T-helper 9 cell (primary cell): ENCODE measurements around the gene AKAP6.

Source experiments
- DNase-seq: peaks from one replicate; pipeline ENCODE4 v3.0.0-alpha.2; 2020

AKAP6 gene

DNA sequence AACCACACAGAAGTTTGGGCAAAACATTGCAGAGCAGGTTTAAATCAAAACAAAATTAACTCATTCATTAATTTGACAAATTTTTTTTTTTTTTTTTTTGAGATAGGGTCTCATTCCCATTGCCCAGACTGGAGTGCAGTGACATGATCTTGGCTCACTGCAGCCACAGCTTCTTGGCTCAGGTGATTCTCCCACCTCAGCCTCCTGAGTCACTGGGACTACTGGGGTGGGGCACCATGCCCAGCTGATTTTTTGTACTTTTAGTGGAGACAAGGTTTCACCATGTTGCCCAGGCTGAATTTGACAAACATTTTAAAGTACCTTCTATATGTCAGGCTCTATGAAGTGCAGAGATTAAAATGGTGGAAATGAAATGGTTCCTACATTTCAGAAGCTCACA, 352.5 kb downstream of the AKAP6 start:
- no peak for DNase-seq

DNA sequence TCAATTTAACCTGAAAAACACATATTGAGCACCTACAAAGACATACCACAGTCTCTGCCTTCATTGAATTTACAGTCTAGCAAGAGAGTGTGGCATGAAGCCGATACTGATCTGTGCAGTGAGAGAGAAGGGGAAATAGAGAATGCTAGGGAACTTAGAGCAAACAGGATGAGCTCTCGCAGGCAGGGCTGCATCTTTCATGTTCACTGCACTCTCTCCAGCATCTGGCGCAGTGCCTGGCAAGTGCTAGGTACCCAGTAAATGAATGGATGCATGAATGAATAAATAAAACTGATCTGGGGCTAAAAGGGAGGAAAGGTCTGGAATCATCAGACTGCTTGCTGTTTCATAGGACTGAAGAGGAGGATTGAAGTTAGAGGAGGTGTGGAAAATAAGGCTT, 353.1 kb downstream of the AKAP6 start:
- DNase-seq: no peak

DNA sequence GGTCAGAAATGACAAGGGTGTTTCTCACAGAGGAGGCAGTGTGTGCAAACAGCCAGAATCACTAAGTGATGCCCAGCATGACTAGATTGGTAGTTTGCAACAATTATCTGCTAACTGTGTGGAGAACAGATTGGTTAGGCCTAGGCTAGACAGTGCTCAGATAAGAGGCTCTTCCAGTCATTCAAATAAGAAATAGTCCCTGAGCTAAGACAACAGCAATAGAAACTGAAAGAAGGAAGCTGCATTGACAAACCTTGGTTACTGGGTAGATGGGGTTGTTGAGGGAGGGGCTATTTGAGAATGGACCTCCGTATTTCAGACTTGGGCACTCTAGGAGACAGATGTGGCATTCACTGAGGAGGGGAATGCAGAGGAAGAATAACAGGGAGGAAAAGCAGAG, 354.6 kb downstream of the AKAP6 start:
- no peak for DNase-seq

DNA sequence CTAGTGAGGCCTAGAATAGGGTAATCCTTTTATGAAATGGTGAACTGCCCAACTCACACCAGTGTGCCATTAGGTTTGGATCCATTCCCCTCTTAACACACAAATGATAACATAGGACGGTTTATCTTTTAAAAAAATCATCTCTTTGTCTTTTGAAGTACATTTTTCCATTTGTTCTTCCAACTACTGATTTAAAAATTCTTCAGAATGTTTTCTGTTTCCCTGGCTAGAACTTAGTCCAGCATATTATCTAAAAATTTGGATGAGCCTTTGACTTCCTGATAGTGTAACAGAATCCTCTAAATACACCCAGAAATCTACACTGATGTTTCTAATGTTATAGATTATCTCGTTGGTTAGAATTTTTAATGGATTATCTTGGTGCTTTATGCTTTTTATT, 359.8 kb downstream of the AKAP6 start:
- DNase-seq: no peak

DNA sequence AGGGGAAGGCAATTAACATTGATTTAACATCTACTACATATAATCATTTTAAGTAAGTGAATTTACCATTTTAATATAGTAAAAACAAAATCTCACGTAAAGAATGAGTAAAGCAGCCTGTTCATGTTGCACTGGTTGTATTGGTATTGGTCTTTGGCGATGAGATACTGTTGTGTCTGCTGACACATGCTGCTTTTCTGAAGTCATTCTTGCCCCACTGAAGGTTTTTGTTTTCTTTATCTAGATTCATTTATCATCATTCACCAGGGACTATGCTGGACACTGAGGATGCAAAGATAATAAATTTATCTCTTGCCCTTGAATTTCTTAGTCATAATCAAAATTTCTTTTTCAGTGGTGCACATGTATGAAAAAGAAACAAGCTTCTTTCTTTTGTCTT, 363.3 kb downstream of the AKAP6 start:
- no peak for DNase-seq

DNA sequence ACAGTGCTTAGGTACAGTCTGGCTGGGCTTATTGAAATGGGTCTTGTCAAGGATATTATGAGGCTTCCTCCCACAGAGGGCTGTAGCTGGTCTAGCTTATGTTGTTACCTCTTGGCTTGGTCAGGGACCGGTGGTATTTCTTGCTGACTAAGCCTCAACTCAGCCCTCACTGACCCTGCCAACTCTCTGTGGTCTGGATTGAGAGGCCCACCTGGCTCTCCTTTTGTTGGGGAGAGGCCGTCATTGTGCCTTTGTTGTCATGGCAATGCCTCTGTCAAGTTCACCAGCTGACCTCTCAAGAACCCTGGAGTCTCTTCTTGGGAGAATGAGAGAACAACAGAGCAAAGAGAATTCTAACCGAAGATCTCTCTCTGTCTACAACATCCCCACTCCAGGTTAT, 364.0 kb downstream of the AKAP6 start:
- DNase-seq: no peak

DNA sequence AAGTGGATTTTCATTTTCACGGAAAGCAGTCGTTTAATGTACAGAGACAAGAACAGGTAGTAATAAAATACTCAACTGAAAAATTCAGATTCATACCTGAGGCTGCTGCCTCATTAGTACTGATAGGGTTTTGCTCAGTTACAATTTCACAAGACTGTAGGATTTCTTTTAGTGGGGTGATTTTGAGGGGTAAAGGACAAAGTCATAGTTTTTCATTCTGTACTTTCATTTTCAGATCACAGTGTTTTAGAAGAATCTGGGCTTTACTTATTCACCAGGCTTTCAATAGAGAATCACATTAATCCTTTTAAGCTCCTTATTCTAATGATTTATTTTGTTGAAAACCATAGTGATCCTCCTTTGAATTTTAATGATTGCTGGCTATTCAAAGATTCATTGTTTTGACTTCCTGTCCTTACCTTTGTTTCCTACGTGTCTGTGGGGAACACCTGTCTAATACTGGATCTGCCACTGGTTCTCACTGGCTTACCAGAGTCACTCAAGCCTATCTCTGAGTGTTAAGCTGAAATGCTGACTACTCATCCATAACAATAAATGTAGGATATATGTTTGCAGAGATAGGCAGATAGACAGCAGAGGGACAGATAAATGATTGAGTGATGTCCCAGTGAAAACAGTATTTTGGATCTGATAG, 365.8 kb downstream of the AKAP6 start:
- no peak for DNase-seq

DNA sequence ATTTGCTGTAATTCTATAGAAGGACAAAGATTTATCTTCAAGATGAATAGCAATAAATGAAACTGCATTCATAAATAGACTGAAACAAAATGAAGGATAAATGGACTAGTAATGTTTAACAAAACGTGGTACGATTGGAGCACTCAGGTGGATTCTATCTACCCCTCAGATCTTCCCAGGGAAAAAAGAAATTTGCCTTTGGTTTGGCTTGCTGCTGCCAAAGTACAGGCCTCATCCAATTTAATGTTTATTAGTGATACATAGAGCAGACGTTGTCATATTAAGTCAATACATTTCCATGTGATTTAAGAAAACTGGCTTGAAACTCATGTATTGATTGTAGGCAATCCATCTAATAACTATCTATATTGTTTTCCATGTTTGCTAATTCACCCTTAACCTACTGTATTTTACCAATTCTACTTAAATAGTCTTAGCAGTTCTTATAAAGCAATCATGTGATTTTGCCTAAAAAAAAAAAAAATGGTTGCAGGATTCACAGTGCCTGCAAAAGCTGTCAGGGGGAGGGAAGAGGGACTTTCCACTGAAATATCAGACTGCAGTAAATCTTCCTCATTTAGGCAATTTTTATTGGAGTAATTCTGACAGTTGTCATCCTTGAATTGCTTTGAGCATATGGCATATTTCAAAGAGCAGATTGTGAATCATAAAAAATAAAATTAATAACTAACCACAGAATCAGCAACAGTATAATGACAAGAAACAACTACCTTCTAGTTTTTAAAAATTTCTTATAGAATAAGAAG, 367.4 kb downstream of the AKAP6 start:
- DNase-seq: no peak

DNA sequence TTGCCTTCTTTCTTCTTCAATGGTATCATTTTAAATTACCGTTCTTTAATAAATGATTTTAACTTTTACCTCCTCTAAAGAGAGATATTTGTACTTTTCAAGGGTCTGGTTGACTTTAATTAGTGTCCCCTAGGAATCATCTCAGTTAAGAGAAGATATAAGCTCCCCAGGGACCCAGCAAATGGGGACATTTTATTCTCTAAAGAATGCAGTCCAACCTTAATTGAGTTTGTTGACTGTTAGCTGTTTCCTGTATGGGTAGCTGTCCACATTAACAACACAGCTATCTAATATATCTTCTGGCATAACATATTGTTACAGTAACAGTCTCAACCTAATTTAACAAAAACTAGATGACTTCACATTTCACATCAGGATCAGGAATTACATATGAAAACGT, 368.0 kb downstream of the AKAP6 start:
- no peak for DNase-seq

DNA sequence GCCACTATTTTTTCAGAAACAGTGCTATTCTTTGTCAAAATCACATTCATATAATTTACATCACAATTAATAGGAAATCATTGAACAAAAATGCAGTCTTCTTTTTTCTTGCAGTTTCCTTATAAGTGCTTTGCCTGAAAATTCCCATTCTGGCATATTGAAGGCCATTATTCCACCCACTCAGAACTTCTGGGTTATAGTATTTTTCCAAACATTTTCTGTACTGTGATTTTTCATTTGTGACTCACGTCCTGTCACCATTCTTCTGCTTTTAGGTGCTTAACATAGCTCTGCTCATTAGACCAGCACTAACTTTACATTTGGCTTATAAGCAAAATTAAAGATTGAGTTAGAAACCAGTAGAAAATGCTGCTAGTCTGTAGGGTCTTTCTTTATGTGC, 368.6 kb downstream of the AKAP6 start:
- DNase-seq: no peak

DNA sequence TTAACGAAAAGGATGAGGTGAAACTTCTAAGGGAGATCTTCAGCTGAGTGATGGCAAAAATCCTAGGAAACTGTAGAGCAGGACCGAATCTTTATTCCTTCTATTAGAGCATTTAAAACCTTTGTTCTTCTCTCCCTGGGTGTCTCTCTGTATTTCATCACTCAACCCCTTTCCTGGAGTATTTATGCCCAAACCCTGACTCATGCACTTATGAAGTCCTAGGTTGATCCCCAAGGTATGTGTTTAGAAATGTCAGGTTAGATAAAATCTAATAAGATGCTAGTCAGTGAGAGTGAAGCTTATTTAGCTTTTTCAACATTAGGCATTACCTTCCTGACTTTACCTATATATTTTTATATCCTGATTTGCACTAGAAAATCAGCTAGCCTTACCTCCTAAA, 369.7 kb downstream of the AKAP6 start:
- no peak for DNase-seq

DNA sequence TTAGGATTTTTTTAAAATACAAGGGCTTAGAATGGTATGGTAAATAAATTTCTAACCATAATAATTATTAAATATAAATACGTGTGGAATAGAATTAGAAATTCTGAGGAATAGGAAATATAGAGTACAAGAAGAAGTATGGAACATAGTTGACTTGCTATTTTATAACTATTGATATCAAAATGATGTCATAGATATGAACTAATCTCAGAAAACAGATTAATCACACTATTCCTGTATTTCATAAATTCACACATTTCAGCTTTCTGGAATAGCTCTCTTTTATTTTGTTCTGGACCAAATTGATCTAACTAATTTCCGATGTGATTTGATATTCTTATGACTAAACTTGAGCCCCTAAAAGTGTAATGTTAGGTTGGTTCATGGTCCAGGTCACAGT, 372.4 kb downstream of the AKAP6 start:
- no peak for DNase-seq

DNA sequence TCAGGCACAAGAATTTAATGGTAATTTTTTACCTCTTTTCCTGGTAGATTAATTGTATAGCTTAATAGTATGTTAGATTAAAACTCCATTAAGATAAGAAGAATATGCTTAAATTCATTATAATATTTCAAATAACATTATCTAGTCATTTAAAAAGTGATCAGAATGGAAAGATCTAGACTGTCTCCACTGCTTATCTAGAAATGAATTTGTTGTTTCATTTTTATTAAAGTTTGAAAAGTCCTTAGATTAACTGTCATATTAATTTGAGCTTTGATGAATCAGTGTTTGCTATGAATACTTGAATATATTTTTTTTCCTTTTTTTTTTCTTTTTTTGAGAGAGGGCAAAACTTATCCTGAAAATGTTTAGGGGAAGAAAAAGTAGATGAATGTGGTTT, 373.0 kb downstream of the AKAP6 start:
- no peak for DNase-seq

DNA sequence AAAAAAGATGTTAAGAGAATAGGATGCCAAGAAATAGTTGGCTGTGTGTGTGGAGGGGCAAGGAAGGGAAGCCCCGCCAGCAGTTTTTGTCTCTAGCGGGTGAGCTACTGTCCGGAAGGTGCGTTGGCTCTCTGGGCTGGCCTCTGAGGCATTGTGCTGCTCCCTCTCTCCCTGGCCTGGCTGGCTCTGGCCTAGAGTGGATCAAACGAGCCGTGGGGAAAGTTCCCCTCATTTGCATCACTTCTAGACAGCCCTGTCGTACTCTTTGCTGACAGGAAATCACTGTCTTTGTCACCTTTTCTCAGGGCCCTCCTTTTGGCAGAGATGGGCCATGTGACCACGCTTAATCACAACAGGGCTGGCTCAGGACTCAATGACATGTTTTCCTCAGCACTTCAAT, 373.5 kb downstream of the AKAP6 start:
- DNase-seq: no peak

DNA sequence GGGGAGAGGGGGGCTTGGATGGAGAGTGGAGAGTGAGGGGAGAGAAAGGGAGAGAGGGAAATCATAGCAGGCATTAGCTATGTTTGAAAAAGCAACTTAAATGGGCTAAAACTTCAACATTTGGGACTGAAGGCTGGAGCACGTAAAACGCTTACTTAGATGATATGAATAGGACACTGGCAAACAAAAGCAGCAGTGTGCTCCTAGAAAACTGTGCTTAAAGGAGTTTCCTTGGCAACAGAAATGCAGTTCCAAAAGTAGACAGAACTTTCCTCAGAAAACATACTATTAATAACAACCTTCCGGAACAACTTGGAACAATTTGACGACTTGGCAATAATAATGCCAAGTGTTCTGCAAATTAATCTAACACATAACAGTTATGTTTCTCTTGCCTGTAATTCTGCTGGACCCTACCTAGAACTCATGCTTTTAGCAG, 374.1 kb downstream of the AKAP6 start:
- DNase-seq: no peak

DNA sequence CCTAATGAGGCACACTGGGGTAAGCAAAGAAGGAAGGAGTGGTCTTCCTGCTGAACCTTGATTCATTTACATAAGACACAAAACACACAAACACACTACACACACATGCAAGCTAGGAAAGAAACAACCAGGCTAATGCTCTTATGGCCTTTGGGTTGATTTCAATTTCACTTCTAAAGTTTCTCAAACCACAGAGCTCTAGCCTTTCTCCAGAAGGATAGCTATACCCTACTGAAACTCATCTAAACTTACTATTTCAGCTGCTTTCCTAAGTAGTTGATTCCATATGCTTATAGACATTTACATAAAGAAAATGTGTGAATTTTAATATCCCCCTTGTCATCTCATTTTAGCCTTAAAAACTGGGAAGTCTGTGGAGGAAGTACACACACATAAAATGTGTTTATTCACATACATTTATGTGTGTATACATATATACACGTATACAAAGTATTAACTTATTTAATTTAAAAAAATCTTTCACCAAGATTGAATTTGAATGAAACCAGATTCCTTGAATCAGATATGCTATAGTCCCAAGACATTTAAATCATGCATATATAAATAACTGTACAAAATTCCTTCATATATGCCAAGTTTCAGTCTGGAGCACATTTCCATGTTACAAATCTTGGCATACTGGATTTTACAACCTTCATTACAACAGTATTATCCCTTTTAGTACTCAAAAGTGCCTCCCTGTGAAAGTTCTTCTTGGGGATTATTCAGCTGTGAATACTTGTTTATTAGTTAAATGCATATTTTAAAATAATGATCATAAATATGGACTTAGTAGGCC, 377.8 kb downstream of the AKAP6 start:
- no peak for DNase-seq

DNA sequence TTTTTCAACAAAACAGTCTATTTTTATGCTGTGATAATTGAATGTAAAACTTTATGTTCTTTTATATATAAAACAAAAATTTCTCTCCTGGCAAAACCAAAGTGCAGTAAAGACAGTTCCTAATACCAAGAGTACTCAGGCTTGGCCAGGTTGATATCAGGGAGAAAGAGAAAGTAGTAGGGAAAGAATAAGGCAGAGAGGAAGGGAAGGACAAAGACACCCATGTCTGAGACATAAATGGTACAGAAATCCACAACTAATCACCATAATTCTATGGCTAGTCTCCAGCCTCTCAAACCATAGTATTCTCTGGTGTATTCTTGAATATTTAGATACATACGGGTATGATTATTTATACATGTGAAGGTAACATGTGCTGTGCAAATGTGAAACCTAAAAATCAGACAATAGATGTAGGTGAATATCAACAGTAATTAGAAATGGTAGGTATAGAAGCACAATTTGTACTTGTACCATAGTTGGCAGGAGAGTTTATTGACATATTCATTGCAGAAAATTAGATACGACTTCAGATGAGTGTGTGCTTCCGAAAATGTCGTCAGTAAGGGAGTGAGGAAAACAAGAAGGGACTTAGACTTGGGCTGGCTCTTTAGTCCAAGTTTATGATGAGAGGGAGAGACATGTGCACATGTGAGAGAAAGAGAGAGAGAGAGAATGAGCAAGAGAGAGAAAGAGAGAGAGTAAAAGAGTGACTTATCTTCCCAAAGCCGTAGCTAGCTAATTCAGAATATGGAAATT, 378.8 kb downstream of the AKAP6 start:
- DNase-seq: no peak

DNA sequence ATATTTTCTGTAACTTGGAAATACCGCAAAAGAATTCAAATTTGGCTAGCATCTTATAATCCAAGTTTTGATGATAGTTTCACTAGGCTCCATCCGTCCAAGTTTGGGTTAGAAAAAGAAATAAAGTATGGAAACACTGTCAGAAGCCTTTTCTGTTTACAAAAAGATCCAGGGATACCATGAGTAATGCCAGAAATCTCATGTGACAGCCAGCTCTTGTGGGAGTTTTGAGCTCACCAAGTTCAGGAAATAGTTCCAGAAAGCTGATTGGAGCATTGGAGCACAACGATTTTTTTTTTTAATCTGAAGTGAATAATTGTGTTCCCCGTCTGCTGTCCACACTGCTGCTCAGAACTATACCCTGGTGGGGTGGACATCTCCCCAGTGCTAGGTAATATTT, 379.9 kb downstream of the AKAP6 start:
- no peak for DNase-seq

DNA sequence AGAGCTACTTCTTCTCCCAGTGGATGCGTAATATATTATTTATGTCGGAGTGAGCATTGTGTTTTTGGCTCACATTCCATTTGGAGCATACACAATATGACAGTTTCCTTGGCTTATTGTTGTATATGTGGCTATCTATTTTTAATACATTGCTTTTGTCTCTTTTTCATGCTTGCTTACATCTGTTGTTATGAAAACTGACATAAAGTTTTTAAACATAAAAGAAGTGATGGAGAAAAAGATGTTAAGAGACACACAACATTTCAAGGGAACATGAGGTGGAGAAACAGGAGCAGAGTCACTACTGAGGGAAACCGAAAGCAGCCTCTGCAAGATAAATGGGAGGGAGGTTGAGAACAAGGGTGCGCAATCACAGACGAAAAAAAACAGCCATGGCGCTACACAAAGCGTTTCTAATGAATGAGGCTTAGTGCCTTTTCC, 381.2 kb downstream of the AKAP6 start:
- DNase-seq: no peak

DNA sequence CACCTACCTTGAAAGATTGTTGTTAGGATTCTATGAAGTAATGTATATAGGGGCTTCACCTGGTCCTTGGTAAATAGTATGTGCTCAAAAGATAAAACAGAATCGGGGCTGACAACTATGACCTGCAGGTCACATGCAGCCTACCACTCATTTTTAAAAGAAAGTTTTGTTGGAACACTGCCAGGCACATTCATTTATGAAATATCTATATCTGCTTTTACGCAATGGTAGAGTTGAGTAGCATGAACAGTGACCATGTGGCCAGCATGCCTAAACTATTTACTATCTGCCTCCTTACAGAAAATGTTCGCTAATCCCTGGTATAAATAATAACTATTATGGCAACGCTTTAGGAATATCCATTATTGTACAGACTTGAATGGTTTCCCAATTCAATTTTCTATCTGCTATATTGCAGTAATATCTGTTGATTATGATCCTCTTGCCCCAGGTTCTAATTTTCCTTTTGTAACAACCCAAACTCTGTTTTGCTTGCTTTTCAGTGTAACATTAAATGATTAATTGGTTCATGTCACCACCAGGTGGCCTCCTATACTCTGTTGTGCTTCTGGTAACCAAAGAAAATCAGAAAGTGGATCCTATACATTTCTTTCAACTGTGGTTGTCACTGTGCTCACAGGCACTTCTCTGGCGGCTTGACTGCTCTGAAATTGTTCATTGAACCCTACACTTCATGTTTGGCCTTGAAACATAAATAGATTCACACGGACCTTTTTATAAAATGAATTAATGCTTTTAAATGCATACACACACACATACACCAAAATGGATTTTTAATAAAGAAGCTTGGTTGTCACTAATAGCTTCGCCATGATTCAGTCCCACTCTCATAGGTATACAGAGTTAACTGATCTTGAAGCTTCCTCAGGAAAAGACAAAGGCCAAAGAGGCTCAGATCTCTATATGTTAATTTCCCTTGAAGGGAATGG, 381.9 kb downstream of the AKAP6 start:
- no peak for DNase-seq

DNA sequence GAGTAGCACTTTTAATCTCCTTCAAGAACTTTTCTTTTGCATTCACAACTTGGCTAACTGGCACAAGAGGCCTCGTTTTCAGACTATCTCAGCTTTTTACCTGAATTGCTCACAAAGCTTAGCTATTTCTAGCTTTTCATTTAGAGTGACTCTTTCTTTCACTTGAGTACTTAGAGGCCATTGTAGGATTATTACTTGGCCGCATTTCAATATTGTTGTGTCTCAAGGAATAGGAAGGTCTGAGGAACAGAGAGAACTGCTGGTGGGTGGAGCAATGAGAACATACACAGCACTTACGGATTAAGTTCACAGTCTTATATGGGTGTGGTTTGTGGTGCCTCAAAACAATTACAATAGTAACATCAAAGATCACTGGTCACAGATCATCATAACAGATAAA, 384.8 kb downstream of the AKAP6 start:
- DNase-seq: no peak

DNA sequence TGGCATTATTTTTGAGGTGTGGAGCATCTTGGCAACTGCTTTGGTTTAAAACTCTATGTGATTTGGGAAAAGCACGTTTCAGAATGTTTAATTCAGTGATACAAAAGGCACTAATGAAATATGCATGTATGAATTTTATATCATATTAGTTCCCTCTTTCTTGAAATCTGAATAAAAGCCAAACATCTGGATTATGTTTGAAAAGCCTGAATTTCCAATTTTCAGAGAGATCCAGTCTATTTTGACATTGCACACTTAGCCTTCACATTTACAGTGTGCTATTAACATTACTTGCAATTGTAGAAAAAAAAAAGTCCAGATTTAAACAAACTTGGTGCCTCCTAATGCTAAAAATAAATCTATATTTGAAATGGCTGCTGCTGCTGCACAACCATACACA, 390.5 kb downstream of the AKAP6 start:
- no peak for DNase-seq
